ENCODE measurements around the gene POC1A.
A peak's percentile ranks its signal among the peaks of the same experiment; 100 is the strongest.

Gene POC1A

DNA sequence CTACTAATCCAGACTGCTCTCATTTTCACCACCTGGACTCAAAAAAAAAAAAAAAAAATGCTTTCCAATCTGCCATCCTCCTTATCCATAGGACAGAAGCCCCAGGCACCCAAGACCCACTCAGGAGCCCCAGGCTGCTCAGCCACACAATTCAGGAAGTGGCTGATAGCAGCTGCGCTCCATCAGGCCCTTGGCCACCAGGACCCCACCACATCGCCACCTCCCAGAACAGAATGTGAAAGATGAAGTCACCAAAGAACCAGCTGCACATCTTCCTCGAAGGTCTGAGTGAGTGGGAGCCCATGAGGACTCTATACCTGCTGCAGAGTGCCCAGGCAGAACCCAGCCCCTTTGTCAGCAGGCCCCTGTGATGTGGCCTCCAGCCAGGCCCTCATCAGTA lies 19.5 kb downstream of the POC1A start:
- no peak overlapping the region for H3K27ac ChIP-seq (ENCODE audit: low read length)
- H3K4me1 ChIP-seq (ENCODE audit: control insufficient read depth, insufficient read depth, low read length): no peaks in the 10 kb centered on the region
- H3K36me3 ChIP-seq (ENCODE audit: control insufficient read depth, insufficient read depth, low read length): peaks cover 3% of the 10 kb centered on the region; the same call in 1 of the 2 replicates
- no peak overlapping the region for H3K4me3 ChIP-seq (ENCODE audit: low read length)
- no CpG with 5 or more reads among the region's 3 CpGs for WGBS (ENCODE audit: insufficient coverage, insufficient read length)
- DNase-seq (ENCODE audit: low read depth, low spot score): no peak
- no peaks in the 10 kb centered on the region for H3K9me3 ChIP-seq (ENCODE audit: control insufficient read depth, insufficient read depth, low read length)
- no peaks in the 10 kb centered on the region for H3K27me3 ChIP-seq (ENCODE audit: control insufficient read depth, insufficient read depth, low read length)

DNA sequence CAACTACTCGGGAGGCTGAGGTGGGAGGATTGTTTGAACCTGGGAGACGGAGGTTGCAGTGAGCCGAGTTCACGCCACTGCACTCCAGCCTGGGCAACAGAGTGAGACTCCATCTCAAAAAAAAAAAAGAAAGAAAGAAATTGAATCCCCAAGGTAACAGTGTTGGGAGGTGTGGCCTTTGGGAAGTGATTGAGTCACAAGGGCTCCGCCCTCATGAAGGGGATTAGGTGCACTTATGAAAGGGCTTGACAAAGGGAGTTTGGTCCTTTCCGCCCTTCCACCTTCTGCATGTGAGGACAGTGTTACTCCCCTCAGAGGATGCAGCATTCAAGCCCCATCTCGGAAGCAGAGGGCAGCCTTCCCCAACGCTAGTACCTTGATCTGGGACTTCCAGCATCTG lies 21.3 kb downstream of the POC1A start:
- H3K4me1 ChIP-seq (ENCODE audit: control insufficient read depth, insufficient read depth, low read length): 0 out of 2 replicates have a peak, but pooled peaks cover 2% of the 10 kb centered on the region
- H3K4me3 ChIP-seq (ENCODE audit: low read length): no peak overlapping the region
- no peaks in the 10 kb centered on the region for H3K27me3 ChIP-seq (ENCODE audit: control insufficient read depth, insufficient read depth, low read length)
- WGBS (ENCODE audit: insufficient coverage, insufficient read length): no CpG with 5 or more reads among the region's 8 CpGs
- H3K36me3 ChIP-seq (ENCODE audit: control insufficient read depth, insufficient read depth, low read length): peaks cover 2% of the 10 kb centered on the region; the same call in 1 of the 2 replicates
- H3K27ac ChIP-seq (ENCODE audit: low read length): no peak overlapping the region
- H3K9me3 ChIP-seq (ENCODE audit: control insufficient read depth, insufficient read depth, low read length): no peaks in the 10 kb centered on the region
- no peak for DNase-seq (ENCODE audit: low read depth, low spot score)

DNA sequence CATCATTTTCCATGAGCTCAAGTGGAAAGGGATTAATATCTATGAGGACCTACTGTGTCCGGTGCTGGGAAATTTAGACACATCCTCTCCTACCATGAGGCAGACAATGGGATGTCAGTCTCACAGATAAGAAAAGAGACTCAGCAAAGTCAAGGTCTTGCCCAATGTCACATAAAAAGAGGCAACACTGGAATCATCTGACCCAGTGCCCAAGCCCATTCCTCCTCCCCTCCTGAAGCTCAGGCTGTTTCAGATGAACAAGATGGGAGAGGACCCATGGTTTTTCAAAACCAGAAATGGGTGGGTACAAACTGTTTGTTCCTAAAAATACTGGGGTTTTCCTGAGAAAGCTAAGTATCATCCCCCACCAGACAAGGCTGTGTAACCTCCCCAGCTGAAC lies 22.2 kb downstream of the POC1A start:
- no CpG with 5 or more reads among the region's 1 CpG for WGBS (ENCODE audit: insufficient coverage, insufficient read length)
- H3K4me1 ChIP-seq (ENCODE audit: control insufficient read depth, insufficient read depth, low read length): 0 out of 2 replicates have a peak, but pooled peaks cover 2% of the 10 kb centered on the region
- DNase-seq (ENCODE audit: low read depth, low spot score): no peak
- H3K4me3 ChIP-seq (ENCODE audit: low read length): no peak overlapping the region
- no peak overlapping the region for H3K27ac ChIP-seq (ENCODE audit: low read length)
- no peaks in the 10 kb centered on the region; the same call in 1 of the 2 replicates for H3K36me3 ChIP-seq (ENCODE audit: control insufficient read depth, insufficient read depth, low read length)
- no peaks in the 10 kb centered on the region for H3K27me3 ChIP-seq (ENCODE audit: control insufficient read depth, insufficient read depth, low read length)
- no peaks in the 10 kb centered on the region for H3K9me3 ChIP-seq (ENCODE audit: control insufficient read depth, insufficient read depth, low read length)

DNA sequence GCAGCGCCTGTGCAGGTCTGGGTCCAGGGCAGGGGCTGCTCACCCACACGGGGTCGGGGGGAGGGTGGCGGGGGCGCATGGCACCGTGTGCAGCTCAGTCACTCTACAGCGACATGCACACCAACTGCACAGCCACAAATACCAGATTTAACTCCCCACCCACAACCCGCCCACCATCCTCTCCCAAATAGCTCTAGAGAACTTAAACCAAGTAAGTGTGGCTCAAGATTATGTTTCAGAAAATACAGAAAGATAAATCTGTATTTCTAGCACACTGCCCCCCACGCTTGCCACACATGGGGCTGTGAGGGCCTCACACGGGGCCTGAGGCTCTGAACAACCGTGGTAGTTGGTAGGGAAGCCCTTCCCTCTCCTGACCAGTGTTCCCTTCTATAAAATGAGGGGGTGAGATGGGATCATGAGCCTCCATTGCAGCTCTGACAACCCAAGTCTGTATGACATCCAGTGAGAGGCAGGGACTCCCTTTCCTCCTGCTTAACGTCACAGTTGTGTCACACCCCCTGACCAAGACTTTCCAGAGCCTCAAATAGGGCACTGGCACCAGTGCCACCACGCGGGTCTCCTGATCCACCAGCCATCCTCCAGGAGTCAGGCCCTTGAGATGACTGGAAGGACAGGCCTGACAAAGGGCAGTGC lies 23.1 kb downstream of the POC1A start:
- 0 out of 2 replicates have a peak, but pooled peaks cover 2% of the 10 kb centered on the region for H3K4me1 ChIP-seq (ENCODE audit: control insufficient read depth, insufficient read depth, low read length)
- no peaks in the 10 kb centered on the region for H3K27me3 ChIP-seq (ENCODE audit: control insufficient read depth, insufficient read depth, low read length)
- H3K27ac ChIP-seq (ENCODE audit: low read length): no peak overlapping the region
- no peaks in the 10 kb centered on the region for H3K36me3 ChIP-seq (ENCODE audit: control insufficient read depth, insufficient read depth, low read length)
- no peak for DNase-seq (ENCODE audit: low read depth, low spot score)
- WGBS (ENCODE audit: insufficient coverage, insufficient read length): no CpG with 5 or more reads among the region's 14 CpGs
- no peak overlapping the region for H3K4me3 ChIP-seq (ENCODE audit: low read length)
- no peaks in the 10 kb centered on the region for H3K9me3 ChIP-seq (ENCODE audit: control insufficient read depth, insufficient read depth, low read length)

DNA sequence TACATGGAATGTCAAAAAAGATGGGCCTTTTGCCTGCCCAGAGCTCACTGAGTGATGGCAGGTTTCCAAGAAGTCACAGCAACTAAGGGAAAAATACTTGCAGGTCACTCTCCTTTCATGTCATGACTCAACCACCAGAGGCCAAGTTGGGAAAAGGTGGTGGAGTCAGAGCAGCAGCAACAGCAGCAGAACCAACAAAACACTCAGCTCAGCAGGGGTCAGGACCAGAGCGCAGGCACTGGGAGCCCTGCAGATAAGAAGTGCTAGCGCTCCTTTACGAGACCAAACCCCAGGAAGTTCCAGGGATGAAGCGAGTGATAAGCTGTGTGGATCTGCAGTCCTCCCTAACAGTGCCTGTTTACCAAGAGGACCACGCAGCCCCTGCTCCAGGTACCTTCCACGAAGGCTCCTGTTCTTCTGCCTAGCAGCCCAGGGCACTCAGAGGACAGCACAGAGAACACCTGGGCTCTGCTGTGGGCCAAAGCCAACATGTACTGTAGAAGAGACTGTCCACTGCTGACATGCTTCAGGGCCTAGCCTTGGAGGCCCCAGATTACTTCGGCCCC lies 26.0 kb downstream of the POC1A start:
- Histone ChIP-seq H3K27ac (ENCODE audit: low read length) (no peak overlapping the region), H3K4me3 (ENCODE audit: low read length) (no peak overlapping the region)
- DNase-seq (ENCODE audit: low read depth, low spot score): no peak

GRCh38 chr3:52126500-52126899 lies 27.7 kb downstream of the POC1A start:
- no peaks in the 10 kb centered on the region for H3K9me3 ChIP-seq (ENCODE audit: control insufficient read depth, insufficient read depth, low read length)
- WGBS (ENCODE audit: insufficient coverage, insufficient read length): no CpG with 5 or more reads among the region's 6 CpGs
- no peaks in the 10 kb centered on the region for H3K27me3 ChIP-seq (ENCODE audit: control insufficient read depth, insufficient read depth, low read length)
- H3K4me1 ChIP-seq (ENCODE audit: control insufficient read depth, insufficient read depth, low read length): 0 out of 2 replicates have a peak, but pooled peaks cover 2% of the 10 kb centered on the region
- no peak for DNase-seq (ENCODE audit: low read depth, low spot score)
- H3K4me3 ChIP-seq (ENCODE audit: low read length): no peak overlapping the region
- H3K36me3 ChIP-seq (ENCODE audit: control insufficient read depth, insufficient read depth, low read length): peaks cover 5% of the 10 kb centered on the region; the same call in 1 of the 2 replicates
- no peak overlapping the region for H3K27ac ChIP-seq (ENCODE audit: low read length)

More for the DNA sequence above, 26.0 kb downstream of the POC1A start:
- Histone ChIP-seq H3K4me1 (ENCODE audit: control insufficient read depth, insufficient read depth, low read length) (0 out of 2 replicates have a peak, but pooled peaks cover 2% of the 10 kb centered on the region), H3K27me3 (ENCODE audit: control insufficient read depth, insufficient read depth, low read length) (no peaks in the 10 kb centered on the region), H3K9me3 (ENCODE audit: control insufficient read depth, insufficient read depth, low read length) (no peaks in the 10 kb centered on the region), H3K36me3 (ENCODE audit: control insufficient read depth, insufficient read depth, low read length) (no peaks in the 10 kb centered on the region)
- no CpG with 5 or more reads among the region's 7 CpGs for WGBS (ENCODE audit: insufficient coverage, insufficient read length)

GRCh38 chr3:52126036-52126435 lies 28.2 kb downstream of the POC1A start:
- no peaks in the 10 kb centered on the region for H3K27me3 ChIP-seq (ENCODE audit: control insufficient read depth, insufficient read depth, low read length)
- no peaks in the 10 kb centered on the region for H3K9me3 ChIP-seq (ENCODE audit: control insufficient read depth, insufficient read depth, low read length)
- peaks cover 8% of the 10 kb centered on the region; the same call in 1 of the 2 replicates for H3K36me3 ChIP-seq (ENCODE audit: control insufficient read depth, insufficient read depth, low read length)
- H3K4me1 ChIP-seq (ENCODE audit: control insufficient read depth, insufficient read depth, low read length): 0 out of 2 replicates have a peak, but pooled peaks cover 2% of the 10 kb centered on the region
- no CpG with 5 or more reads among the region's 4 CpGs for WGBS (ENCODE audit: insufficient coverage, insufficient read length)
- no peak for DNase-seq (ENCODE audit: low read depth, low spot score)
- H3K27ac ChIP-seq (ENCODE audit: low read length): no peak overlapping the region
- no peak overlapping the region for H3K4me3 ChIP-seq (ENCODE audit: low read length)

GRCh38 chr3:52124766-52125165 lies 29.5 kb downstream of the POC1A start:
- no CpG with 5 or more reads among the region's 8 CpGs for WGBS (ENCODE audit: insufficient coverage, insufficient read length)
- Histone ChIP-seq H3K27ac (ENCODE audit: low read length) (no peak overlapping the region), H3K27me3 (ENCODE audit: control insufficient read depth, insufficient read depth, low read length) (no peaks in the 10 kb centered on the region), H3K4me3 (ENCODE audit: low read length) (no peak overlapping the region), H3K36me3 (ENCODE audit: control insufficient read depth, insufficient read depth, low read length) (peaks cover 8% of the 10 kb centered on the region; the same call in 1 of the 2 replicates), H3K9me3 (ENCODE audit: control insufficient read depth, insufficient read depth, low read length) (no peaks in the 10 kb centered on the region), H3K4me1 (ENCODE audit: control insufficient read depth, insufficient read depth, low read length) (0 out of 2 replicates have a peak, but pooled peaks cover 2% of the 10 kb centered on the region)
- no peak for DNase-seq (ENCODE audit: low read depth, low spot score)

- WGBS (ENCODE audit: insufficient coverage, insufficient read length): no CpG with 5 or more reads among the region's 2 CpGs
- Histone ChIP-seq H3K27me3 (ENCODE audit: control insufficient read depth, insufficient read depth, low read length) (no peaks in the 10 kb centered on the region), H3K36me3 (ENCODE audit: control insufficient read depth, insufficient read depth, low read length) (peaks cover 8% of the 10 kb centered on the region; the same call in 1 of the 2 replicates), H3K4me3 (ENCODE audit: low read length) (no peak overlapping the region), H3K27ac (ENCODE audit: low read length) (no peak overlapping the region), H3K4me1 (ENCODE audit: control insufficient read depth, insufficient read depth, low read length) (0 out of 2 replicates have a peak, but pooled peaks cover 2% of the 10 kb centered on the region), H3K9me3 (ENCODE audit: control insufficient read depth, insufficient read depth, low read length) (no peaks in the 10 kb centered on the region)
- DNase-seq (ENCODE audit: low read depth, low spot score): no peak
Observed at GRCh38 chr3:52124126-52124525, 30.1 kb downstream of the POC1A start.

DNA sequence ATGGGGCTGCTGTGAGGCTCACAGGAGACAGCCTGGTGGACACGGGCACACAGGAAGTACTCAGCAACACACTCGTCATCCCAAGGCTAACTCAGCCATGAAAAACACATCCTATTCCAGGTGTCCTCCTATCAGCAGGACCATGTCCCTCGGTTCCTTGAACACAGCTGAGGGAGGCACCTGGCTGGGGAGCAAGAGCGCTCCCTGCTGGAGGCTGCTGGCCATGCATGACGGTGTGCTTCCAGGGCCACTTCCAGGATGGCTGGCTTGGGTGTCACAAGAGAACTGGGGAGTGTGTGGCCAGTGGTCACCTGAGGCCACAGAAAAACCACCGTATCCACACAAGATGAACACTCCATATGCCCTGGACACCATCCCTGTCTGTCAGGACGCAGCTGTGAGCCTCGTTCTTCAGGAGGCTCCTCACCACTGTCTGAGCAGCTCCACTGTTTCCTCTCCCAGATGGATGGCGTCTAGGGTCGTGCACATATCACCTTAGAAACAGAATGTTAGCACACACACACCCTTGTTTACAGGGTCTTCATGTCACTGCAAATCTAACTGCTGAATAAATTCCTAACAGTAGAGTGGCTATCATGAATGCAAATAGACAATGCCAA lies 31.0 kb downstream of the POC1A start:
- peak; percentile 57 for DNase-seq (ENCODE audit: low read depth, low spot score)
- H3K36me3 ChIP-seq (ENCODE audit: control insufficient read depth, insufficient read depth, low read length): peaks cover 8% of the 10 kb centered on the region; the same call in 1 of the 2 replicates
- WGBS (ENCODE audit: insufficient coverage, insufficient read length): no CpG with 5 or more reads among the region's 10 CpGs
- H3K27me3 ChIP-seq (ENCODE audit: control insufficient read depth, insufficient read depth, low read length): no peaks in the 10 kb centered on the region
- H3K4me3 ChIP-seq (ENCODE audit: low read length): no peak overlapping the region
- H3K4me1 ChIP-seq (ENCODE audit: control insufficient read depth, insufficient read depth, low read length): 0 out of 2 replicates have a peak, but pooled peaks cover under 1% of the 10 kb centered on the region
- no peaks in the 10 kb centered on the region for H3K9me3 ChIP-seq (ENCODE audit: control insufficient read depth, insufficient read depth, low read length)
- no peak overlapping the region for H3K27ac ChIP-seq (ENCODE audit: low read length)

Measured in iPS DF 6.9 (cell line).